ENCODE data around the gene GXYLT2. TPM values are rescaled to one million over a fixed set of nuclear protein-coding genes. Genes with fewer than 3 reads are reported as not detected.
"Not testable (repeated sequence)": the region's sequence is repeated elsewhere in the genome, so short reads cannot be mapped to it uniquely, and the experiment has no call there.

Gene GXYLT2
- total RNA-seq, 2 experiments from 2014 or later: 0.08 TPM; not detected in 1

DNA sequence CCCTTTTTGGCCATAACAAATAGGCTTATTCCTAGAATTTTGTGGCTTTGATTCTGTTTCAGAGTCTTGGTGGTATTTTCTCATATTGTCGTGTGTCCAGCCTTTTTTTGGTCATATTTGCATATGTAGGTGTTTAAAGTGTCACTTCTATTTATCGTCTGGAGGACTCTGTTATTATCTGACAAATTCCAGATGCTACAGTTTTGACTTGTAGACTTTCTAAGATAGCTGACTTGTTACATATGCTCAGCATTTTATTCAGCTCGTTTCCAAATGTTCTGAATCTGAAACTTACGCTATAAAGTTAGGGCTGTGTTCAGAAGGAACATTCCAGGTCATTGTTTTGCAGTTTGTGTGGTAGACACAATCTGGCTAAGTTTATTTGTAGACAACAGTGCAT, 110.6 kb downstream of the GXYLT2 start:
- no peak overlapping the region for H3K27ac ChIP-seq (ENCODE audit: low read depth in 1 of 2, low read length in 2 of 2)
- CTCF ChIA-PET: interaction anchor here (3.9 kb wide), 1 partner anchor 58 kb away, joined by 15 read pairs; no protein-coding TSS in a partner anchor
- H3K9me3 Mint-ChIP-seq: no peaks in the 10 kb centered on the region

GRCh38 chr3:72999951-73000350, 112.1 kb downstream of the GXYLT2 start:
- Histone ChIP-seq H3K27me3 (ENCODE audit: control insufficient read depth in 1 of 2, insufficient read depth in 2 of 2, low read length in 2 of 2) (no peaks in the 10 kb centered on the region), H3K4me3 (ENCODE audit: low read length) (peak overlapping the region; percentile 90), H3K27ac (ENCODE audit: low read depth in 1 of 2, low read length in 2 of 2) (no peak overlapping the region), H3K9me3 (ENCODE audit: control insufficient read depth in 1 of 2, insufficient read depth in 1 of 2, low read length in 2 of 2) (no peaks in the 10 kb centered on the region), H3K4me1 (ENCODE audit: insufficient read depth, low read length) (peaks cover 53% of the 10 kb centered on the region), H3K36me3 (ENCODE audit: insufficient read depth, low read length) (peaks cover 44% of the 10 kb centered on the region)
- Mint-ChIP-seq H3K9me3 (no peaks in the 10 kb centered on the region), H3K4me1 (ENCODE audit: low read depth) (peaks cover 69% of the 10 kb centered on the region), H3K36me3 (ENCODE audit: low read depth) (peaks cover 66% of the 10 kb centered on the region), H3K27me3 (no peaks in the 10 kb centered on the region), H3K4me3 (peak overlapping the region; percentile 84), H3K27ac (peak overlapping the region; percentile 50)
- DNase-seq (peak in 4 of 14 experiments; percentile 25 to 62 (median 32)), ATAC-seq (ENCODE audit: poor library complexity) (no peak)
- CTCF ChIA-PET: interaction anchor here (3.9 kb wide), 1 partner anchor 56 kb away, joined by 15 read pairs; no protein-coding TSS in a partner anchor
- POLR2A ChIA-PET: interaction anchor here (1.7 to 2.5 kb wide), 3 partner anchors 10 to 56 kb away, joined by 5 to 7 read pairs (median 6); no protein-coding TSS in a partner anchor
- intact Hi-C loops (cut with DNase I, micrococcal nuclease): loop anchor here (2.0 to 10.0 kb wide), 7 partner anchors 33 to 1415 kb away; partner anchors contain the start of gene FOXP1 (in 1 of the 2)
- TF ChIP-seq CTCF (IDR thresholded peaks at IDR 0.05): no peak

More for the DNA sequence above, 110.6 kb downstream of the GXYLT2 start:
- DNase-seq: no peak
- no peak for ATAC-seq (ENCODE audit: poor library complexity)
- Histone ChIP-seq H3K4me1 (ENCODE audit: insufficient read depth, low read length) (peaks cover 40% of the 10 kb centered on the region), H3K4me3 (ENCODE audit: low read length) (peak overlapping the region; percentile 90), H3K9me3 (ENCODE audit: control insufficient read depth in 1 of 2, insufficient read depth in 1 of 2, low read length in 2 of 2) (no peaks in the 10 kb centered on the region), H3K36me3 (ENCODE audit: insufficient read depth, low read length) (peaks cover 35% of the 10 kb centered on the region), H3K27me3 (ENCODE audit: control insufficient read depth in 1 of 2, insufficient read depth in 2 of 2, low read length in 2 of 2) (no peaks in the 10 kb centered on the region)
- Mint-ChIP-seq H3K36me3 (ENCODE audit: low read depth) (peaks cover 52% of the 10 kb centered on the region), H3K4me3 (peak overlapping the region; percentile 83), H3K27me3 (no peaks in the 10 kb centered on the region), H3K4me1 (ENCODE audit: low read depth) (peaks cover 61% of the 10 kb centered on the region), H3K27ac (peak overlapping the region; percentile 50)
- TF ChIP-seq CTCF (IDR thresholded peaks at IDR 0.05): no peak
- intact Hi-C loops (cut with DNase I, micrococcal nuclease): loop anchor here (5.0 to 10.0 kb wide), 6 partner anchors 39 to 1414 kb away; partner anchors contain the start of gene FOXP1 (in 1 of the 2)
- POLR2A ChIA-PET: interaction anchor here (1.7 to 2.5 kb wide), 3 partner anchors 11 to 58 kb away, joined by 5 to 9 read pairs (median 6); no protein-coding TSS in a partner anchor

- H3K36me3 Mint-ChIP-seq (ENCODE audit: low read depth): peaks cover 85% of the 10 kb centered on the region
- peaks cover 79% of the 10 kb centered on the region for H3K4me1 Mint-ChIP-seq (ENCODE audit: low read depth)
Measured at GRCh38 chr3:73003050-73003449, 115.2 kb downstream of the GXYLT2 start.

More at GRCh38 chr3:73003050-73003449, 115.2 kb downstream of the GXYLT2 start:
- ATAC-seq (ENCODE audit: poor library complexity); H3K9me3 ChIP-seq (ENCODE audit: control insufficient read depth in 1 of 2, insufficient read depth in 1 of 2, low read length in 2 of 2); H3K4me3 Mint-ChIP-seq; H3K27me3 ChIP-seq (ENCODE audit: control insufficient read depth in 1 of 2, insufficient read depth in 2 of 2, low read length in 2 of 2); H3K27me3 Mint-ChIP-seq; H3K27ac ChIP-seq (ENCODE audit: low read depth in 1 of 2, low read length in 2 of 2); intact Hi-C loops (cut with DNase I, micrococcal nuclease); CTCF ChIA-PET; H3K9me3 Mint-ChIP-seq; DNase-seq; H3K4me3 ChIP-seq (ENCODE audit: low read length): not testable (repeated sequence)
- POLR2A ChIA-PET: interaction anchor here (0.7 kb wide), 1 partner anchor 23 kb away, joined by 3 read pairs; no protein-coding TSS in a partner anchor
- peaks cover 68% of the 10 kb centered on the region for H3K36me3 ChIP-seq (ENCODE audit: insufficient read depth, low read length)
- H3K4me1 ChIP-seq (ENCODE audit: insufficient read depth, low read length): peaks cover 56% of the 10 kb centered on the region
- H3K27ac Mint-ChIP-seq: peak overlapping the region; percentile 47
